Right atrium auricular region (tissue), 2 donors: Measurements from ENCODE around the gene TRIM49D2. TPM values are rescaled to one million over a fixed set of nuclear protein-coding genes. Genes with fewer than 3 reads are reported as not detected.
"Not testable (repeated sequence)": the region's sequence is repeated elsewhere in the genome, so short reads cannot be mapped to it uniquely, and the experiment has no call there.

Experiments used
- DNase-seq: peaks from one replicate; pipeline ENCODE4 v3.0.0-alpha.2; 2019; ENCODE audit warnings: low spot score
- H3K27ac ChIP-seq, 2 donors: fragments of 200-600 bp; sonication (generic); 1 replicate in 1 of 2; 2 replicates in 1 of 2; pipeline ENCODE4 v1.5.1; 2016 to 2019
- H3K27me3 ChIP-seq, 2 donors: fragments of 200-600 bp; sonication (generic); one replicate each; pipeline versions ENCODE4 v1.5.1 to v1.6.0; 2017 to 2019
- H3K36me3 ChIP-seq: fragments of 200-600 bp; sonication (generic); one replicate; pipeline ENCODE4 v1.5.1; 2016
- H3K4me1 ChIP-seq, 2 donors: fragments of 200-600 bp; sonication (generic); one replicate each; pipeline versions ENCODE4 v1.5.1 to v1.6.0; 2017 to 2019
- H3K4me3 ChIP-seq, 2 donors: fragments of 200-600 bp; sonication (generic); 1 replicate in 1 of 2; 2 replicates in 1 of 2; pipeline ENCODE4 v1.5.1; 2017 to 2019; ENCODE audit warnings: mild to moderate bottlenecking in 1 of 2, moderate library complexity in 1 of 2
- H3K9me3 ChIP-seq, 2 donors: fragments of 200-600 bp; sonication (generic); one replicate each; pipeline ENCODE4 v1.5.1; 2019
- CTCF ChIP-seq, 2 donors: fragments of 200-600 bp; sonication (generic); IDR thresholded peaks; one replicate each; pipeline ENCODE4 v1.5.1; 2019; ENCODE audit warnings: antibody characterized with exemption in 2 of 2
- total RNA-seq, 2 donors: library from RNA; depleted of rRNA; stranded (reverse); fragments of >200 nt; gene quantifications; one replicate each; pipeline ENCODE4 v1.1.0, GENCODE V29; 2016

Gene TRIM49D2, protein sequence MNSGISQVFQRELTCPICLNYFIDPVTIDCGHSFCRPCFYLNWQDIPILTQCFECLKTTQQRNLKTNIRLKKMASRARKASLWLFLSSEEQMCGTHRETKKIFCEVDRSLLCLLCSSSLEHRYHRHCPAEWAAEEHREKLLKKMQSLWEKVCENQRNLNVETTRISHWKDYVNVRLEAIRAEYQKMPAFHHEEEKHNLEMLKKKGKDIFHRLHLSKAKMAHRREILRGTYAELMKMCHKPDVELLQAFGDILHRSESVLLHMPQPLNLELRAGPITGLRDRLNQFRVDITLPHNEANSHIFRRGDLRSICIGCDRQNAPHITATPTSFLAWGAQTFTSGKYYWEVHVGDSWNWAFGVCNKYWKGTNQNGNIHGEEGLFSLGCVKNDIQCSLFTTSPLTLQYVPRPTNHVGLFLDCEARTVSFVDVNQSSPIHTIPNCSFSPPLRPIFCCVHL
- total RNA-seq: not detected

DNA sequence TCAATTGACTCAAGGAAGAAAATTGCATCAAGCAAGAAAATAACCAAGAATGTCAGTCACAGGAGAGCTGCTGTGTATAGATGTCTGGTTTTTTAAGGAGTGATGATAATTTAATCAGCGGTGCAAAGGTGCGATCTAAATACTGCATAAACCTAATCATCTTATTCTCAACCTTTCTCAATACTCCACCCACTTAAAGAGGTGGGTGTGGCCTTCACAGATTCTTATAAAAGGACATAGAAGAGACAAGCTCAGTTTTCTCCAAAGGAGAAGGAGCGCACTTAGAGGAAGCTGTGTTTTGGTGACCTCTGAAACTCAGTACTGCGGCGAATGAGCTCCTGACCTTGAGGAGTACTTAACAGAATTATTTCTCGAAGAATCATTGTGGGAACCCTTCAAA, at the start of gene TRIM49D2:
Gene TRIM49D2 (plus strand): TSS at position 301 of the 400 bp plus-strand sequence. CDS start 2,698 bp downstream, outside the sequence.
- not testable (repeated sequence) for H3K4me1 ChIP-seq, H3K9me3 ChIP-seq, H3K36me3 ChIP-seq, H3K27me3 ChIP-seq, DNase-seq, H3K4me3 ChIP-seq, H3K27ac ChIP-seq

GRCh38 chr11:89877511-89877910, 46.4 kb upstream of the TRIM49D2 start:
- H3K27ac ChIP-seq, H3K36me3 ChIP-seq, H3K4me1 ChIP-seq, DNase-seq, H3K4me3 ChIP-seq, H3K9me3 ChIP-seq, H3K27me3 ChIP-seq: not testable (repeated sequence)

- not testable (repeated sequence) for H3K4me3 ChIP-seq, H3K27ac ChIP-seq, H3K9me3 ChIP-seq, H3K36me3 ChIP-seq, H3K27me3 ChIP-seq, DNase-seq, H3K4me1 ChIP-seq
Observed at GRCh38 chr11:89893245-89893644, 30.6 kb upstream of the TRIM49D2 start.

- not testable (repeated sequence) for DNase-seq, H3K36me3 ChIP-seq, H3K27ac ChIP-seq, H3K27me3 ChIP-seq, H3K4me3 ChIP-seq, H3K9me3 ChIP-seq, H3K4me1 ChIP-seq
Observed at GRCh38 chr11:89900809-89901208, 23.1 kb upstream of the TRIM49D2 start.

DNA sequence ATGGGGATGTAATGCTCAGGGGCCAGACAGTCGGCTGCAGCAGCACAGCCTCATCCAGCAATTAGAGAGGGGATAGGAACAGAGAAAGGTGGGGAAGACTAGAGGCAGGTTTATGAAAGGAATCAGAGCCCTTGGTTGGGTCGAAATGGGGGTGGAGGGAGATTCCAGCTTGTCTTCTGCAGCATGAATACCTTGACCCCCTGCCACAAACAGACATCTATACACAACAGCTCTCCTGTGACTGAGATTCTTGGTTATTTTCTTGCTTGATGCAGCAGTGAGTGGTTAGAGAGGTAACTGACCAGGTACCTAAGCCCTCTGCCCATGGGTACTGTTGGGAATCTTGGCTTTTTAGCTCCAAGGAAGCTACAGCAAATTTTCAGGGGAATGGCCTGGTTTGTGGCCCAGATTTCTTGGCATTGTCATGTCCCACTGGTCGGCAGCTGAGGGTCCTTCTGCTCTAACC, 1.6 kb upstream of the TRIM49D2 start, which contains the start of gene TRIM49D1:
Gene TRIM49D1 (minus strand): TSS at position 51 of the 466 bp plus-strand sequence. CDS start 4,535 bp downstream, outside the sequence.
- no peak for DNase-seq

GRCh38 chr11:89960833-89961232, 37.0 kb downstream of the TRIM49D2 start:
- not testable (repeated sequence) for H3K27ac ChIP-seq, H3K9me3 ChIP-seq, H3K36me3 ChIP-seq, H3K4me3 ChIP-seq, H3K4me1 ChIP-seq, H3K27me3 ChIP-seq
- peak; percentile 23 for DNase-seq

More for the DNA sequence above, 1.6 kb upstream of the TRIM49D2 start, which contains the start of gene TRIM49D1:
- no peaks in the 10 kb centered on the region for H3K9me3 ChIP-seq
- no peak within 1 kb of the TSS for H3K4me3 ChIP-seq
- TF ChIP-seq CTCF (IDR thresholded peaks at IDR 0.05): no peak
- no peaks in the 10 kb centered on the region for H3K27me3 ChIP-seq
- H3K36me3 ChIP-seq: no peaks in the 10 kb centered on the region
- no peaks in the 10 kb centered on the region for H3K4me1 ChIP-seq
- H3K27ac ChIP-seq: no peak within 1 kb of the TSS

GRCh38 chr11:89965737-89966136, 41.9 kb downstream of the TRIM49D2 start, which contains the start of gene TRIM64:
Gene TRIM64, plus strand, starts transcription at chr11:89966037. Its CDS starts 2,467 bp downstream, at chr11:89968504.
- H3K9me3 ChIP-seq, H3K27me3 ChIP-seq, H3K4me3 ChIP-seq, DNase-seq, H3K36me3 ChIP-seq, H3K4me1 ChIP-seq, H3K27ac ChIP-seq: not testable (repeated sequence)

Other genes with a start within 250 kb of the TRIM49D2 start
- gene TRIM77, start 213.8 kb upstream of the TRIM49D2 start, total RNA-seq: not detected
- gene TRIM49, start 115.5 kb upstream of the TRIM49D2 start, total RNA-seq: not detected
- not detected for gene TRIM64B, start 45.6 kb upstream of the TRIM49D2 start, total RNA-seq
- not detected for gene TRIM49D1, start 1.8 kb upstream of the TRIM49D2 start, total RNA-seq
- not detected for gene TRIM64, start 42.0 kb downstream of the TRIM49D2 start, total RNA-seq
- not detected for gene TRIM49C, start 107.0 kb downstream of the TRIM49D2 start, total RNA-seq
- not detected for gene UBTFL1, start 161.9 kb downstream of the TRIM49D2 start, total RNA-seq
- gene NAALAD2, start 210.6 kb downstream of the TRIM49D2 start, total RNA-seq: 1 to 10 TPM in 1 of 2 donors, under 1 TPM in 1; 0.83 to 6.0 TPM